ENCODE measurements around the gene AMTN.

DNA sequence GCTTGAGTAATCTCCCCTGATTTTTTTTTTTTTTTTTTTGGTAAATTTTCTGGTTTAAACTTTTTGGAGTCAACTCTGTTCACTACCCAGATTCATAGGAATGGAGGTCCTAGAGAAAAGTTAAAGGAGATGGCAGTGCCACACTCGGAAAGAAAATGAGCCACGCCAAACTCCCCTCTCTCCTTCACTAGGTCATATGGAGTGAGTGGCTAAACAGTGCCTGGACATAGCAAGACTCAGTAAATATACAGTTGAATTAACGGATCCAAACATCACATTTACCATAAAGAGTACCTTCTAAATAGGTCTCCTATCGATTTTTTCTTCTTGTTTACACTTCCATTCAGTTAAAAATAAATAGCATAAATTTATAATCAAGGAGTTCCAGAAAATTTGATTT is 13.6 kb upstream of the AMTN start:
- TF ChIP-seq, protein P1, sequence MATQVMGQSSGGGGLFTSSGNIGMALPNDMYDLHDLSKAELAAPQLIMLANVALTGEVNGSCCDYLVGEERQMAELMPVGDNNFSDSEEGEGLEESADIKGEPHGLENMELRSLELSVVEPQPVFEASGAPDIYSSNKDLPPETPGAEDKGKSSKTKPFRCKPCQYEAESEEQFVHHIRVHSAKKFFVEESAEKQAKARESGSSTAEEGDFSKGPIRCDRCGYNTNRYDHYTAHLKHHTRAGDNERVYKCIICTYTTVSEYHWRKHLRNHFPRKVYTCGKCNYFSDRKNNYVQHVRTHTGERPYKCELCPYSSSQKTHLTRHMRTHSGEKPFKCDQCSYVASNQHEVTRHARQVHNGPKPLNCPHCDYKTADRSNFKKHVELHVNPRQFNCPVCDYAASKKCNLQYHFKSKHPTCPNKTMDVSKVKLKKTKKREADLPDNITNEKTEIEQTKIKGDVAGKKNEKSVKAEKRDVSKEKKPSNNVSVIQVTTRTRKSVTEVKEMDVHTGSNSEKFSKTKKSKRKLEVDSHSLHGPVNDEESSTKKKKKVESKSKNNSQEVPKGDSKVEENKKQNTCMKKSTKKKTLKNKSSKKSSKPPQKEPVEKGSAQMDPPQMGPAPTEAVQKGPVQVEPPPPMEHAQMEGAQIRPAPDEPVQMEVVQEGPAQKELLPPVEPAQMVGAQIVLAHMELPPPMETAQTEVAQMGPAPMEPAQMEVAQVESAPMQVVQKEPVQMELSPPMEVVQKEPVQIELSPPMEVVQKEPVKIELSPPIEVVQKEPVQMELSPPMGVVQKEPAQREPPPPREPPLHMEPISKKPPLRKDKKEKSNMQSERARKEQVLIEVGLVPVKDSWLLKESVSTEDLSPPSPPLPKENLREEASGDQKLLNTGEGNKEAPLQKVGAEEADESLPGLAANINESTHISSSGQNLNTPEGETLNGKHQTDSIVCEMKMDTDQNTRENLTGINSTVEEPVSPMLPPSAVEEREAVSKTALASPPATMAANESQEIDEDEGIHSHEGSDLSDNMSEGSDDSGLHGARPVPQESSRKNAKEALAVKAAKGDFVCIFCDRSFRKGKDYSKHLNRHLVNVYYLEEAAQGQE (IDR thresholded peaks at IDR 0.05; ENCODE audit: insufficient read depth in 1 of 2, low read depth in 2 of 2, low read length in 2 of 2): no peak
- TF ChIP-seq FOXP2 (optimal IDR thresholded peaks at IDR 0.05; ENCODE audit: borderline replicate concordance, extremely low read depth, extremely low read length, insufficient read depth) (no peak), SIN3A (IDR thresholded peaks at IDR 0.05; ENCODE audit: borderline replicate concordance, insufficient read depth, low read length) (no peak)

All from PFSK-1 (cell line).